Panc1 (cell line): Measurements from ENCODE around the gene ARFGAP1. TPM values are rescaled to one million over a fixed set of nuclear protein-coding genes. Genes with fewer than 3 reads are reported as not detected.

Experiments used
- ATAC-seq: fragments of 200-7000 bp; cut with Tn5 transposase; 2 replicates; pipeline ENCODE4 v1.9.1; 2020; ENCODE audit warnings: mild to moderate bottlenecking, moderate library complexity
- BruUV-seq: library from RNA; stranded (reverse); fragments of 400-500 nt; replicated peaks from 2 replicates; lab custom pipeline; 2021; lab: Mats Ljungman, UMichigan
- CTCF ChIA-PET: fragments of 300-600 bp; sonication (Branson Sonifier 250); formaldehyde crosslinking; loops from one replicate; lab custom pipeline; 2022; ENCODE audit warnings: antibody characterized with exemption; lab: Charles Lee
- POLR2A ChIA-PET: fragments of 300-600 bp; sonication (Branson Sonifier 250); formaldehyde crosslinking; loops from one replicate; lab custom pipeline; 2022; ENCODE audit warnings: antibody characterized with exemption; lab: Charles Lee
- DNase-seq: peaks from one replicate; pipeline ENCODE4 v3.0.0-alpha.2; 2010; ENCODE audit warnings: low read depth, low spot score
- H3K27ac ChIP-seq: 2 replicates; pipeline ENCODE4 v1.5.1; 2011; ENCODE audit warnings: mild to moderate bottlenecking, low read length, inconsistent platforms
- H3K27me3 ChIP-seq: fragments of 200-500 bp; sonication (Bioruptor generic); 2 replicates; pipeline ENCODE4 v1.6.0; 2014; ENCODE audit warnings: low read length, inconsistent platforms; ENCODE audit not compliant: control insufficient read depth, insufficient read depth
- H3K36me3 ChIP-seq: fragments of 200-500 bp; sonication (Bioruptor generic); 2 replicates; pipeline ENCODE4 v1.5.1; 2014; ENCODE audit warnings: inconsistent platforms, mild to moderate bottlenecking, low read length, moderate library complexity; ENCODE audit not compliant: control insufficient read depth, insufficient read depth
- H3K4me1 ChIP-seq: 2 replicates; pipeline ENCODE4 v1.5.1; 2011; ENCODE audit warnings: inconsistent platforms, mild to moderate bottlenecking, low read length, moderate library complexity; ENCODE audit not compliant: control insufficient read depth, insufficient read depth
- H3K4me3 ChIP-seq, 2 experiments: 2 replicates each; pipeline ENCODE4 v1.5.1; 2011 to 2012; ENCODE audit warnings: low read depth in 2 of 2, low read length in 2 of 2, mild to moderate bottlenecking in 2 of 2, inconsistent platforms in 1 of 2, moderate library complexity in 1 of 2
- H3K9me3 ChIP-seq: fragments of 200-500 bp; sonication (Bioruptor generic); 2 replicates; pipeline ENCODE4 v1.5.1; 2014; ENCODE audit warnings: low read depth, mild to moderate bottlenecking, inconsistent platforms, low read length, moderate library complexity; ENCODE audit not compliant: control insufficient read depth, insufficient read depth
- POLR2AphosphoS5 ChIP-seq: IDR thresholded peaks from 2 replicates; pipeline ENCODE4 v1.6.1; 2012; ENCODE audit warnings: mild to moderate bottlenecking, low read depth, low read length, moderate library complexity
- REST ChIP-seq, 2 experiments: IDR thresholded peaks; 2 replicates each; pipeline ENCODE4 v1.6.1; 2011 to 2012; ENCODE audit warnings: low read depth in 2 of 2, control low read depth in 1 of 2, low read length in 1 of 2, mild to moderate bottlenecking in 1 of 2, moderate library complexity in 1 of 2; ENCODE audit not compliant: insufficient read depth in 1 of 2
- SIN3A ChIP-seq: IDR thresholded peaks from 2 replicates; pipeline ENCODE4 v1.6.1; 2012; ENCODE audit warnings: low read depth, mild to moderate bottlenecking, low read length, moderate library complexity, borderline replicate concordance; ENCODE audit not compliant: insufficient read depth
- TCF7L2 ChIP-seq: IDR thresholded peaks from 2 replicates; pipeline ENCODE4 v1.6.1; 2011; ENCODE audit warnings: mild to moderate bottlenecking, low read depth, low read length, inconsistent platforms
- in situ Hi-C: cut with HindIII; loops from 2 replicates; pipeline ENCODE4 v1.10.0; 2016; ENCODE audit warnings: low sequenced_read_pairs, low pct_unique_long_range_greater_than_20kb
- intact Hi-C: fragments of 100-400 bp; cut with micrococcal nuclease; formaldehyde crosslinking; loops from one replicate; pipeline ENCODE4 v1.10.0; 2022; ENCODE audit not compliant: unreplicated experiment
- total RNA-seq: library from RNA; stranded (reverse); gene quantifications from one replicate; pipeline ENCODE4 v1.2.1, GENCODE V29; 2021; ENCODE audit not compliant: unreplicated experiment
- TF ChIP-seq, protein P1 (sequence below): fragments of 450-650 bp; IDR thresholded peaks from 2 replicates; pipeline ENCODE4 v1.5.1; 2017; ENCODE audit warnings: mild to moderate bottlenecking

ARFGAP1 gene
- total RNA-seq, 1 experiment from 2014 or later, result 110 TPM

GRCh38 chr20:63254606-63255384 lies 17.8 kb upstream of the ARFGAP1 start:
- ATAC-seq, result peak; percentile 67
- Histone ChIP-seq H3K27ac (no peak overlapping the region), H3K4me3 (peak overlapping the region in 1 of 2 experiments; percentile 23; a peak in 3 of 4 replicates), H3K9me3 (no peaks in the 10 kb centered on the region), H3K36me3 (no peaks in the 10 kb centered on the region), H3K27me3 (no peaks in the 10 kb centered on the region; the same call in 1 of the 2 replicates), H3K4me1 (peaks cover 8% of the 10 kb centered on the region; the same call in 1 of the 2 replicates)
- intact Hi-C loops, result no loop called here
- BruUV-seq, result no TSS peak
- no peak for TF ChIP-seq REST (IDR thresholded peaks at IDR 0.05; ENCODE audit: insufficient read depth in 1 of 2, low read depth in 2 of 2, low read length in 1 of 2)
- TF ChIP-seq, protein P1, sequence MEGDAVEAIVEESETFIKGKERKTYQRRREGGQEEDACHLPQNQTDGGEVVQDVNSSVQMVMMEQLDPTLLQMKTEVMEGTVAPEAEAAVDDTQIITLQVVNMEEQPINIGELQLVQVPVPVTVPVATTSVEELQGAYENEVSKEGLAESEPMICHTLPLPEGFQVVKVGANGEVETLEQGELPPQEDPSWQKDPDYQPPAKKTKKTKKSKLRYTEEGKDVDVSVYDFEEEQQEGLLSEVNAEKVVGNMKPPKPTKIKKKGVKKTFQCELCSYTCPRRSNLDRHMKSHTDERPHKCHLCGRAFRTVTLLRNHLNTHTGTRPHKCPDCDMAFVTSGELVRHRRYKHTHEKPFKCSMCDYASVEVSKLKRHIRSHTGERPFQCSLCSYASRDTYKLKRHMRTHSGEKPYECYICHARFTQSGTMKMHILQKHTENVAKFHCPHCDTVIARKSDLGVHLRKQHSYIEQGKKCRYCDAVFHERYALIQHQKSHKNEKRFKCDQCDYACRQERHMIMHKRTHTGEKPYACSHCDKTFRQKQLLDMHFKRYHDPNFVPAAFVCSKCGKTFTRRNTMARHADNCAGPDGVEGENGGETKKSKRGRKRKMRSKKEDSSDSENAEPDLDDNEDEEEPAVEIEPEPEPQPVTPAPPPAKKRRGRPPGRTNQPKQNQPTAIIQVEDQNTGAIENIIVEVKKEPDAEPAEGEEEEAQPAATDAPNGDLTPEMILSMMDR, result peak; percentile 79; the same call in 1 of the 2 replicates
- no peak for DNase-seq
- in situ Hi-C loops, result no loop called here
- ChIA-PET CTCF (interaction anchor here (0.7 to 2.5 kb wide), 4 partner anchors 13 to 41 kb away, joined by 3 to 37 read pairs (median 4); no protein-coding TSS in a partner anchor), POLR2A (no interaction called here)

GRCh38 chr20:63255931-63256704 lies 16.5 kb upstream of the ARFGAP1 start:
- Histone ChIP-seq H3K4me1 (peaks cover 3% of the 10 kb centered on the region; the same call in 1 of the 2 replicates), H3K4me3 (no peak overlapping the region), H3K27ac (no peak overlapping the region), H3K27me3 (no peaks in the 10 kb centered on the region; the same call in 1 of the 2 replicates), H3K9me3 (no peaks in the 10 kb centered on the region), H3K36me3 (no peaks in the 10 kb centered on the region)
- in situ Hi-C loops (no loop called here), intact Hi-C loops (no loop called here)
- CTCF ChIA-PET, result interaction anchor here (2.5 kb wide), 1 partner anchor 33 kb away, joined by 37 read pairs; no protein-coding TSS in a partner anchor
- POLR2A ChIA-PET, result no interaction called here
- ATAC-seq (no peak), DNase-seq (no peak)
- no peak for TF ChIP-seq POLR2AphosphoS5
- TF ChIP-seq, protein P1, result no peak
- no peak for TF ChIP-seq TCF7L2
- no peak for TF ChIP-seq REST (IDR thresholded peaks at IDR 0.05; ENCODE audit: insufficient read depth in 1 of 2, low read depth in 2 of 2, low read length in 1 of 2)
- no peak for TF ChIP-seq SIN3A
- BruUV-seq, result no TSS peak
